ENCODE results near the gene ELMO1. TPM values are rescaled to one million over a fixed set of nuclear protein-coding genes. Genes with fewer than 3 reads are reported as not detected.

The ELMO1 gene
- total and polyA plus RNA-seq, 10 of the 15 experiments (the other 5 are each of a cell fraction or from before 2014, with no cell fraction given), result 22.6 to 85.9 (median 56.6) TPM

- TF ChIP-seq CBX5 (IDR thresholded peaks at IDR 0.05; ENCODE audit: low read depth) (no peak), STAT3 (IDR thresholded peaks at IDR 0.05; ENCODE audit: low read depth, low read length) (no peak), CEBPB (IDR thresholded peaks at IDR 0.05; ENCODE audit: borderline replicate concordance in 1 of 2, low read depth in 2 of 2, low read length in 2 of 2) (no peak), MAX (IDR thresholded peaks at IDR 0.05; ENCODE audit: low read depth, low read length) (no peak), ATF3 (IDR thresholded peaks at IDR 0.05; ENCODE audit: borderline replicate concordance, extremely low read depth, low read depth, low read length) (no peak)
Measured at GRCh38 chr7:36910401-36910800, 538.3 kb downstream of the ELMO1 start (continued).

GRCh38 chr7:36906956-36907635, 541.6 kb downstream of the ELMO1 start:
- intact Hi-C loops (cut with micrococcal nuclease; ENCODE audit: unreplicated experiment), result no loop called here
- DNase-seq (ENCODE audit: low read depth, low spot score), result no peak
- Histone ChIP-seq H3K9ac (ENCODE audit: control insufficient read depth, insufficient read depth, low read length) (no peak overlapping the region), H4K20me1 (ENCODE audit: control insufficient read depth, insufficient read depth) (no peaks in the 10 kb centered on the region), H3K4me1 (ENCODE audit: control insufficient read depth, insufficient read depth, low read length) (no peaks in the 10 kb centered on the region), H3K4me2 (ENCODE audit: control insufficient read depth, insufficient read depth) (no peak overlapping the region), H3K9me3 (replicated peaks; ENCODE audit: control insufficient read depth, insufficient read depth, low read length) (no peaks in the 10 kb centered on the region), H3K36me3 (ENCODE audit: control insufficient read depth in 2 of 2, insufficient read depth in 2 of 2, low read length in 1 of 2) (peaks cover 0 to 9% of the 10 kb centered on the region in 2 experiments; a peak in 3 of 4 replicates), H3K27me3 (replicated peaks in 1 of 2; ENCODE audit: control insufficient read depth in 2 of 2, insufficient read depth in 2 of 2, low read length in 1 of 2) (no peaks in the 10 kb centered on the region), H3K27ac (ENCODE audit: control insufficient read depth, insufficient read depth) (no peak overlapping the region), H3K79me2 (ENCODE audit: control insufficient read depth, insufficient read depth, low read length) (no peaks in the 10 kb centered on the region; the same call in 1 of the 2 replicates), H3K4me3 (no peak overlapping the region), H2AFZ (ENCODE audit: control insufficient read depth, low read depth, low read length) (no peak overlapping the region)
- CTCF ChIA-PET, result no interaction called here
- 80% methylated on average over 3 of the region's 3 CpGs for WGBS (ENCODE audit: insufficient coverage, insufficient replicate concordance, low lambda C conversion rate, missing lambda C conversion rate)
- RAD21 ChIA-PET (ENCODE audit: unreplicated experiment), result no interaction called here
- FAIRE-seq, result no peak
- in situ Hi-C loops (cut with MboI), result no loop called here
- SMC1A ChIA-PET (ENCODE audit: uncharacterized antibody, unreplicated experiment), result no interaction called here
- BruUV-seq (replicated peaks), result no TSS peak
- no peak for ATAC-seq
- TF ChIP-seq PAX5 (IDR thresholded peaks at IDR 0.05; ENCODE audit: borderline replicate concordance, low read depth, low read length) (no peak), BCL11A (IDR thresholded peaks at IDR 0.05; ENCODE audit: low read depth, low read length) (no peak), NFIC (IDR thresholded peaks at IDR 0.05; ENCODE audit: low read depth, low read length) (no peak), PML (IDR thresholded peaks at IDR 0.05; ENCODE audit: low read length) (no peak), ASH2L (IDR thresholded peaks at IDR 0.05; ENCODE audit: borderline replicate concordance, low read depth) (no peak), RB1 (IDR thresholded peaks at IDR 0.05; ENCODE audit: borderline replicate concordance) (no peak)
- POLR2A ChIA-PET, result no interaction called here

Measured in GM12878 (cell line).